ENCODE data around the gene COX5B. TPM values are rescaled to one million over a fixed set of nuclear protein-coding genes. Genes with fewer than 3 reads are reported as not detected.

The COX5B gene
- total and polyA plus RNA-seq, 10 of the 15 experiments (the other 5 are each of a cell fraction or from before 2014, with no cell fraction given), result 69.5 to 518 (median 363) TPM

DNA sequence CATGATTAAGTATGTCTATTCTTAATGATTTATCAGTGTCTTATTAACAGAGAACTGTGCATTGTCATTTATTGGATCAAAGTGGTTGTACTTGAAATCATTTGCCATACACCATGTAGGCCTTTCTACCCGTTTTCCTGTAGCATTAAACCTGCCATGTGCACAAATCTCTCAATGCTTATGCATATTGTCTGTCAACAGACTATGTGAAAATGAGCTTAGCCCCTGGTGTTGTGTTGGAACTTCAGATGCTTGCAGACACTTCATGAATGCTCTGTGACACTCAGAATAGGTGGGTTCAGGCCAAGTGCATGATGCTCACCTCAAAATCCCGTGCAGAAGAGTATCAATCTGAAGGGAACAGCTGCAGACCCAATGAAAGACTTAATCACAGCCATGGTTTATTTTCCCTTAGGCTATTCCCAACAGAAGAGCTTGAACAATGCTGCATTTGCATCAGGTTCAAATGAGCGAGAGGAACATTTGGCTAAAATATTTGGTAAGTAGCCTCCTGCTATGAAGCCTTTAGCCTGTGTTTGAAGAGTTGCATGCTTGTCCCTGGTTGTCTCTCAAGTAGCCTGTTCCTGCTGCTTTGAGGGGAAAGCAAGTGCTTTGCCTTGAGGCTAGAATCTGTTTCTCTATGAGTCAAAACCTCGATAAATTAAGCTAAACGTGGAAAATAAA is 29.7 kb downstream of the COX5B start:
- H3K79me2 ChIP-seq (ENCODE audit: control insufficient read depth, insufficient read depth, low read length), result no peaks in the 10 kb centered on the region
- H2AFZ ChIP-seq (ENCODE audit: control insufficient read depth, low read depth, low read length), result no peak overlapping the region
- FAIRE-seq (no peak), ATAC-seq (no peak), DNase-seq (ENCODE audit: low read depth, low spot score) (no peak)
- ChIA-PET CTCF (interaction anchor here (0.7 to 3.3 kb wide), 11 partner anchors 9 to 317 kb away, joined by 3 to 26 read pairs (median 4); partner anchors contain the start of gene ACTR1B), POLR2A (interaction anchor here (0.6 to 3.4 kb wide), 7 partner anchors 9 to 43 kb away, joined by 3 to 25 read pairs (median 12); partner anchors contain the start of genes ACTR1B and COX5B), SMC1A (ENCODE audit: uncharacterized antibody, unreplicated experiment) (interaction anchor here (1.3 to 3.1 kb wide), 4 partner anchors 11 to 29 kb away, joined by 7 to 32 read pairs (median 14); partner anchors contain the start of genes ACTR1B and COX5B), RAD21 (ENCODE audit: unreplicated experiment) (interaction anchor here (1.4 to 3.6 kb wide), 3 partner anchors 11 to 30 kb away, joined by 6 to 27 read pairs (median 22); partner anchors contain the start of genes ACTR1B and COX5B)
- intact Hi-C loops (cut with micrococcal nuclease; ENCODE audit: unreplicated experiment), result no loop called here
- H3K36me3 ChIP-seq (ENCODE audit: control insufficient read depth in 2 of 2, insufficient read depth in 2 of 2, low read length in 1 of 2), result no peaks in the 10 kb centered on the region
- no peak overlapping the region for H3K27ac ChIP-seq (ENCODE audit: control insufficient read depth, insufficient read depth)
- H3K27me3 ChIP-seq (replicated peaks in 1 of 2; ENCODE audit: control insufficient read depth in 2 of 2, insufficient read depth in 2 of 2, low read length in 1 of 2), result no peaks in the 10 kb centered on the region
- no peaks in the 10 kb centered on the region for H4K20me1 ChIP-seq (ENCODE audit: control insufficient read depth, insufficient read depth)
- H3K4me3 ChIP-seq, result no peak overlapping the region
- peaks cover 9% of the 10 kb centered on the region for H3K4me1 ChIP-seq (ENCODE audit: control insufficient read depth, insufficient read depth, low read length)
- 38% methylated on average over 5 of the region's 5 CpGs for WGBS (ENCODE audit: insufficient coverage, insufficient replicate concordance, low lambda C conversion rate, missing lambda C conversion rate)
- TF ChIP-seq, protein P1, sequence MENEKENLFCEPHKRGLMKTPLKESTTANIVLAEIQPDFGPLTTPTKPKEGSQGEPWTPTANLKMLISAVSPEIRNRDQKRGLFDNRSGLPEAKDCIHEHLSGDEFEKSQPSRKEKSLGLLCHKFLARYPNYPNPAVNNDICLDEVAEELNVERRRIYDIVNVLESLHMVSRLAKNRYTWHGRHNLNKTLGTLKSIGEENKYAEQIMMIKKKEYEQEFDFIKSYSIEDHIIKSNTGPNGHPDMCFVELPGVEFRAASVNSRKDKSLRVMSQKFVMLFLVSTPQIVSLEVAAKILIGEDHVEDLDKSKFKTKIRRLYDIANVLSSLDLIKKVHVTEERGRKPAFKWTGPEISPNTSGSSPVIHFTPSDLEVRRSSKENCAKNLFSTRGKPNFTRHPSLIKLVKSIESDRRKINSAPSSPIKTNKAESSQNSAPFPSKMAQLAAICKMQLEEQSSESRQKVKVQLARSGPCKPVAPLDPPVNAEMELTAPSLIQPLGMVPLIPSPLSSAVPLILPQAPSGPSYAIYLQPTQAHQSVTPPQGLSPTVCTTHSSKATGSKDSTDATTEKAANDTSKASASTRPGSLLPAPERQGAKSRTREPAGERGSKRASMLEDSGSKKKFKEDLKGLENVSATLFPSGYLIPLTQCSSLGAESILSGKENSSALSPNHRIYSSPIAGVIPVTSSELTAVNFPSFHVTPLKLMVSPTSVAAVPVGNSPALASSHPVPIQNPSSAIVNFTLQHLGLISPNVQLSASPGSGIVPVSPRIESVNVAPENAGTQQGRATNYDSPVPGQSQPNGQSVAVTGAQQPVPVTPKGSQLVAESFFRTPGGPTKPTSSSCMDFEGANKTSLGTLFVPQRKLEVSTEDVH (IDR thresholded peaks at IDR 0.05; ENCODE audit: low read depth, partially characterized antibody), result no peak
- TF ChIP-seq ZBED1 (IDR thresholded peaks at IDR 0.05; ENCODE audit: borderline replicate concordance) (no peak), BRCA1 (IDR thresholded peaks at IDR 0.05; ENCODE audit: low read depth, low read length) (no peak), NFYB (IDR thresholded peaks at IDR 0.05; ENCODE audit: insufficient read depth, low read depth, low read length) (no peak), ZNF622 (IDR thresholded peaks at IDR 0.05) (no peak), RB1 (IDR thresholded peaks at IDR 0.05; ENCODE audit: borderline replicate concordance) (no peak), FOXM1 (IDR thresholded peaks at IDR 0.05; ENCODE audit: low read depth, low read length) (no peak), RUNX3 (IDR thresholded peaks at IDR 0.05; ENCODE audit: low read length) (no peak), DPF2 (IDR thresholded peaks at IDR 0.05) (no peak)
- H3K9ac ChIP-seq (ENCODE audit: control insufficient read depth, insufficient read depth, low read length), result no peak overlapping the region
- in situ Hi-C loops (cut with MboI), result no loop called here
- no TSS peak for BruUV-seq (replicated peaks)
- no peaks in the 10 kb centered on the region; the same call in 2 of the 3 replicates for H3K9me3 ChIP-seq (replicated peaks; ENCODE audit: control insufficient read depth, insufficient read depth, low read length)
- no peak overlapping the region for H3K4me2 ChIP-seq (ENCODE audit: control insufficient read depth, insufficient read depth)
